Measurements from ENCODE around the gene AARS2. TPM values are rescaled to one million over a fixed set of nuclear protein-coding genes. Genes with fewer than 3 reads are reported as not detected.
"Not testable (repeated sequence)": the region's sequence is repeated elsewhere in the genome, so short reads cannot be mapped to it uniquely, and the experiment has no call there.

AARS2 gene
- total RNA-seq, 1 donor from 2014 or later: 17.5 TPM

DNA sequence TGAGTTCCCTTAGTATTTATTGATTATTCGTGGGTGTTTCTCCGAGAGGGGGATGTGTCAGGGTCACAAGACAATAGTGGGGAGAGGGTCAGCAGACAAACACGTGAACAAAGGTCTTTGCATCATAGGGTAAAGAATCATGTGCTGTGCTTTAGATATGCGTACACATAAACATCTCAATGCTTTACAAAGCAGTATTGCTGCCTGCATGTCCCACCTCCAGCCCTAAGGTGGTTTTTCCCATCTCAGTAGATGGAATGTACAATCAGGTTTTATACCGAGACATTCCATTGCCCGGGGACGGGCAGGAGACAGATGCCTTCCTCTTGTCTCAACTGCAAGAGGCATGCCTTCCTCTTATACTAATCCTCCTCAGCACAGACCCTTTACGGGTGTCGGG is 15.1 kb upstream of the AARS2 start:
- not testable (repeated sequence) for DNase-seq

DNA sequence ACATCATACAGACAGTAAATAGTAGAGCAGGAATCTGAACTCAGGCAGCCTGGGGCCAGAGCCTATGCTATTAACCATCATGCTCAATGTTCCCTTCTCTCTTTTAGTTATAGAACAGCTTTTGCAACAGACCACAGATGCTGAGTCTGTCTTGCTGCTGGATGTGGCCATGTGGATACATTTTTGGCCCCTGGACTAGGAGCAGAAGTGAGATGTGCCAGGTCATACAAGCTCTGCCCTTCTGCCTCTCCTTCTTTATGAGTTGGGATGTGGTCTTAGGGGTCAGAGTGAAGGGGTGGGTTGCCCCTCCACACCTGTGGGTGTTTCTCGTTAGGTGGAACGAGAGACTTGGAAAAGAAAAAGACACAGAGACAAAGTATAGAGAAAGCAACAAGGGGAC is 14.6 kb upstream of the AARS2 start:
- no peak for DNase-seq

DNA sequence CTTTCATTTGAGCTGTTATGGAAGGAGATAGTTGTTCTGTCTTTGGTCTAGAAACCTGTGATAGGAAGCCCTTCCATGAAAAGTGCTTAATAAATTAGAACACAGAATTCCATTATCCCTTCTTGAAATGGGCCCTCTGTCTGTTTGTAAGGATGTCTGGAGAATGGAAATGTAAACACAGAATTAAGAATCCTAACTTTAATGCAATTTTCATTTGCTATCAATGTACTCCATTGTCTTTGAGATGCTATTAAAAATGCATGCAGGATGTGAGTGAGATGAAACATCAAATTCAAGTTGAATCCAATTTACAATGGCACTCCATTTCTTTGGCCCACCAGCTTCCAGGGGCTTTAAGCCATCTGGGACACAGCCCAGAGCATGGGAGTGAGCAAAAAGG is 13.9 kb upstream of the AARS2 start:
- no peak for DNase-seq

DNA sequence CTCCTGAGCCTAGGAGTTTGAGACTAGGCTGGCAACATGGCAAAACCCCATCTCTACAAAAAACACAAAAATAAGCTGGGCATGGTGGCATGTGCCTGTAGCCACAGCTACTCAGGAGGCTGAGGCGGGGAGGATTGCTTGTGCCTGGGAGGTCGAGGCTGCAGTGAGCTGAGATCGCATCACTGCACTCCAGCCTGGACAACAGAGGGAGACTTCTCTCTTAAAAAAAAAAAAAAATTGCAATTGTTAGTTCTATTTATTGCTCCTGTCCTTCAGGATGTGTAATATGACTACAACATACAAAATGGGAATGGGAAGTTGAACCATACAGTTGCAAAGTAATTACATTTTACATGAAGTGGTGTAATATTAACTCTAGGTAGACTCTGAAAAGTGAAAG is 8.1 kb upstream of the AARS2 start:
- no peak for DNase-seq

DNA sequence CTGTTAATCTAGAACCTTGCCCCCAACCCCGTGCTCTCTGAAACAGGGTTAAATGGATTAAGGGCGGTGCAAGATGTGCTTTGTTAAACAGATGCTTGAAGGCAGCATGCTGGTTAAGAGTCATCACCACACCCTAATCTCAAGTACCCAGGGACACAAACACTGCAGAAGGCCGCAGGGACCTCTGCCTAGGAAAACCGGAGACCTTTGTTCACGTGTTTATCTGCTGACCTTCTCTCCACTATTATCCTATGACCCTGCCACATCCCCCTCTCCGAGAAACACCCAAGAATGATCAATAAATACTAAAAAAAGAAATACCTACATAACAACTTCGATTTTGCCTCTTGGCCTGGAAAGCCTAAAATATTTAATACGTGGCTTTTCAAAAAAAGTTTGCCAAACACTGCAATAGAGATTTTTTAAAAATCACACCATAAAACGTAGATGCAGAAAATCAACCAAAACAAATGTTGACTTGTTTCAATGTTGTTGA is 4.0 kb upstream of the AARS2 start:
- DNase-seq: not testable (repeated sequence)

DNA sequence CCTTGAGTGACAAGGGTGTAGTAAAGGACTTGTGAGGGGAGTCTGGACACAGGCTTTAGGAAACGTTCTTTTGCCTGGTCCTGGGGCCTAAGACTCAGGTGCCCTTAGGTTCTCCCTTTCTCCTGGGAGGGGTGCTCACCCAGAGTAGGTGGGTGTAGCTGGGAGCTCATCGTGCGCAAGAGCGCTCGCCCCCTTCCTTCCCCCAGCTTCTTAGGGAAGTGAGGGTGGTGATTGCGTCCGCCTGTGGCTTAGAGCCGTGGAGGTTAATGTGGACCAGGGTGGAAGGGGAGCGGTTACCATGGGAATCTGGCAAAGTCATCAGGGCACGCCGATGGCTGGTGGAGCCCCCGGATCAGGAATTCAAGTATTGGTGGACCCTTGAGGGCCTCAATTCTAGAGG is 3.3 kb upstream of the AARS2 start:
- no peak for DNase-seq

DNA sequence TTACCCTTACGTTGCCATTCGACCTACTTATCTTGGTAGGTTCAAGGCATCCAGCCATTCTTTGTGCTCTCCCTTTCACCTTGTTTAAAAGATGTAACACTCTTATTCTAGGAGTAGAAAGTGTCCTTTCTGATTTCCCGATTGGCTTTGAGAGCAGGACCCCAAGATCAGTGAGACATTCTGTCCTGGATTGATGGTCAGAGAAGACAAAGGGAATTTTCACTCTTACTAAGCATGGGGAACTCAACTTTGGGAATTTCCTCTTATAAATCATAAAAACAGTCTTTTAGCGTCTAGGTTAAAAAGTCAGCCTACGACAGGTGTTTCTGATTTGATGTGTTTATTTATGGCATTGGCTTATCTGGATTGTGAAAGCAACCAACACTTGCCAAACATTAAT is 2.8 kb upstream of the AARS2 start:
- no peak for DNase-seq

DNA sequence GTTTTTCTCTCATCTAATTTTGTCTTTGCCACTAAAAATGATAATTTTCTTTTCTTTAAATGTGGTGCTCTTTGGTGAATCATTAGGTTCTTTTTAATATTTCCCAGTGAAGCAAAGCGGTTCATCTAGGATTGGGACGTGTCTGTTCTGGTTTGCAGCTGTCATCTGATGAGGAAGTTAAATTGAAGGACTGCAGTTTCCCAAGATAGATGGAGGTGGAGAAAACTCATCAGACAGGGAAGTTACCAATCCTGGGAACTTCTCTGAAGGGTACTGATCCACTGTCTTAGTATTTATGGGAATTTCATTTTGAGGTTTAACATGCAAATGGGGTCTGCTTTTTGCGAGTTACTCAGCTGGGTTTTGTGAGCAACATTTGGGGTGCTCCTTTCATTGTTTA is 2.4 kb upstream of the AARS2 start:
- DNase-seq: no peak

DNA sequence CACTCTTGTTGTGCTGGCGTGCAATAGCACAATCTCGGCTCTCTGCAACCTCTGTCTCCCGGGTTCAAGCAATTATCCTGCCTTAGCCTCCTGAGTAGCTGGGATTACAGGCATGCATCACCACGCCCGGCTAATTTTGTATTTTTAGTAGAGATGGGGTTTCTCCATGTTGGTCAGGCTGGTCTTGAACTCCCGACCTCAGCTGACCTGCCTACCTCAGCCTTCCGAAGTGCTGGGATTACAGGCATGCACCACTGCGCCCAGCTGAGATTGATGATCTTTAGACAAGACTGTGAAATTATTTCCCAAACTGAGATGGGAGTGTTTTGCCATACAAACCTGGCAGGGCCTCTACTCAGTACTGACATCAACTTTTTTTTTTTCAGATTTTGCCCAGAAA is 1.5 kb upstream of the AARS2 start:
- not testable (repeated sequence) for DNase-seq

DNA sequence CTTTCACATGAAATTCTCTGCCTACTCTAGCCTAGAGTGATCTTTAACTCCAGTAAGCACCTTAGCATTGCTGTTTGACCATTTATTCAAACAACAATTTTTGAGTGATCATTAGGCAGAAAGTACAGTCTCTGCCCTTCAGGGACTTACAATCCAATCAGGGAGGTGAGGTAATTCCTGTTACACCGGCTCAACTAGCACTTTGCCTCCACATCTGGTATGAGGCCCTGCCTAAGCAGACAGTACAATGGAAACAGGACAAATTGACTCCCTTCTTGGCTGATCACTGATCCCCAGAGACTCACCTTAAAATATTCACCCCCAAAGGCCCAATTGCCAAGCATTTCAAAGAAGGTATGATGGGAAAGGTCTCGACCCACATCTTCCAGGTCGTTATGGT is 1.4 kb downstream of the AARS2 start:
- no peak for DNase-seq

DNA sequence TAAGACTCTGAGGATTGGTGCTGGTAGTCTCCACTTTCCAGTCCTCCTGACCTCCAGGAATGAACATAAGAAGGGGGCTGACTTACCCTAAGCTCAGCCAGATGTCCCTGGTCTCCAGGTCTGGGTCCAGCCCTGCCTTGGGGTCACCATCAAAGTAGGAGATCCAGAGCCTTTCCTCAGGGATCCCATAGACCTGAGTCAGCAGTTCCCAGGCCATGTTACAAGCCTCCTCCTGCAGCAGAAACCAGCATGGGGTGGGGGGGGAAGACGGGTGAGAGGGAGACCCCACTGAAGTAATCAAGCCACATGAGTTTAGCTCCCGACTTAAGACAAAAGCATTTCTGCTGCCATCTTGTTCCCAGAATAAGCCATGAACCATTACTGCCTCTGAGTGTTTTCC is 1.8 kb downstream of the AARS2 start:
- DNase-seq: no peak

DNA sequence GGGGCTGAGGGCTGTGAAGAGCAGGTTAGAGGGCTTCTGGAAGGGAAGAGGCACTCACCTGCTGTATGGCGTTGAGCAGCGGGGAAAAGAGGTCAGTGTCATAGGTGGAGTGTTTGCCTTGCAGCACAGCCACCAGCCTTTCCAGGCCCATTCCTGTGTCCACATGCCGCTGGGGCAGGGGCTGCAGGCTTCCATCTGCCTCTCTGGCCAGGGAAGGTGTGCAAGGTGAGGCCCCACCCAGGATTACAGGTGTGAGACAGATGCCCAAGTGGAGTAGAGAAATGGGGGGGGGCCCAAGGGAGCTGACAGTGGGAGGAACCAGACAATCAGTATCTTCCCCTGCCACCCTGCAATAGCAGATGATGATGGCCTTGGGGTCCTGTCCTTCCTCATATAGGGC is 2.9 kb downstream of the AARS2 start:
- DNase-seq: no peak

DNA sequence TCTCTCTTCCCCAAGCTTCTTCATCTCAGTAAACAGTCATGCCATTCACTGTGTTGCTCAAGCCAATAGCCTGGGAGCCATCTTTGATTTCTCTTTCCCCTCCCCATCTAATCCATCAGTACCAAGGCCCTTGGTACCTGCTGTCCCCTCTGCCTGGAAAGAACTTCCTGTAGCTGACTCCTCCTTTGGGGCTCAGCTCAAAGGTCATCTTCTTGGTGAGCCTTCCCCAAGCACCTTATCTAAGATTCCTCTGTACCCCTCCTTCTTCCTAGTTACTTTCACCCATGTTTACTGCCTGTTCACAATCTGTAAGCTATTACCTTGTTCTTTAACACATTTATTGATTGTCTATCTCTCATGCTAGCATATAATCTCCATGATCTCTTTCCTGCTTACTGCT is 3.5 kb downstream of the AARS2 start:
- no peak for DNase-seq

DNA sequence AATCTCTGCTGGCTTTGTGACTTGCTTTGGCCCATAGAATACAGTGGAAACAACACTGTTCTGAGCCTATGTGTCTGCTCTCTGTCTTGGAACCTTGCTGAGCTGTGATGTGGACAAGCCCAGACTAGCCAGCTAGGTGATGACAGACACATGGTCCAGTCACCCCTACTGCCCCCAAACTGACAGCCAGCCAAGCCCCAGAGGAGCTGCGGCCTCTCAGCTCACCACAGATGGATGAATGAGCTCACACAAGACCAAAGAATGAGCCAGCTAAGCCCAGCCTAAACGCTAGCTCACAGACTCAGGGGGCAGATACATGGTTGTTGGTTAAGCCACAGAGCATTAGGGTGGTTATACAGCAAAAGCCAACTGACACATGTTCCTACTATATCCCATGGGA is 4.1 kb downstream of the AARS2 start:
- no peak for DNase-seq

DNA sequence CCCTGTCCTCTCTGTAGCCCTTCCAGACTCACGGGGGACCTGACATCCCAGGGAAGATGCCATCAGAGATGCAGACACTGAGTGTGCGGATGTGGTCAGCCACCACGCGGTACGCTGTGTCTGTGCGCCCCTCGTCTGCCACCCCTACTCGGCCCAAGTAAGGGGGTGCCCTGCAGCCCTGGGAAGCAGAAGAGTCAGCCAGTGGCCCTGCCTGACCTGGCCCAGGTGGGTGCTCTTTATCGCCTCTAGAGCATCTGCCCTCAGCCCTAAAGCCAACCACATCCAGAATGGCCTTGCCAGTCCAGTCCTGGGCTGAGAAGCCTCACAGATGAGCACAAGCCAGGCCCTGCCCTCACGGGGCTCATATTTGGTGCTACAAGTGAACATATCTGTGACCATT is 5.9 kb downstream of the AARS2 start:
- DNase-seq: no peak

DNA sequence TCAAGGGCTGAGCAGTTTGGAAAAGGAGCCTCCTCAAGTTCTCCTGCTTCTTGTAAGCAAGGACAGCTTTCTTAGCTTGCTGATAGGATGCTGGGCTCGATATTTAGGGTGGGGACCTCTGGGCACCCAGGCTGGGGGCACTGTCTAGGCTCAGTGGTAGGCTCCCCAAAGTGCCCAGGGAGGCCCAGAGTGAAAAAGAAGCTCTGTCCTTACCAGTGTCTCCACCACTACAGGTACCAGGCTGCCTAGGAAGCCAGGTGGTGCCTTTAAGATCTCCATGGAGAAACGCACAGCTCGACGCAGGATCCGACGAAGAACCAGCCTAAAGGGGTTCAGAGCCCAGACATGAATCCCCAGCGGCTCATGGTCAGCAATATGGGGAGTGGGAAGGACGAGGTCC is 6.4 kb downstream of the AARS2 start:
- no peak for DNase-seq

DNA sequence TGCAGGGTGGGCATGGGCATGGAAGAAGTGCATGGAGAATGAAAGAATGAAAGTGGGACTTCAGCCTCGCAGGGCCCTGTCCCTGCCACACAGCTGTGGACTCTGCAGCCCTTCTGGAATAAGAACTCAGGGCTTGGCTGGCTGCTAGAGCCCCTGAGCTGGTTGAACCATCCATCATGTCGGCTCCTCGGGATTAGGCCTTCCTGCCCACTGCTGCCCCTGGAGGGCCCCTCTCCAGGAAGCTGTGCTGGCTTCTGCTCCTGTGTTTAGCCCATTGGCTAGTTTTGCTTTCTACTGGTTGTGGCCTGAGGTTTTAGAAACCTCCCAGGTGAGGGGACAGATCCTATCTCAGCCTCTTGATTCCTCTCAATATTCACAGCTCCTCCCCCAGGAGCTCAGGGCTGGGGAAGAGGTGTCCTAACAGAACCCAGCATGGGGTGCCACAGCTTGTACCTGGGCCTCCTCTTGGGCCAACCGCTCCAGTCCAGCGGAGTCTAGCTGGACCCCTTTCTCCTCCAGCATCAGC is 7.9 kb downstream of the AARS2 start:
- DNase-seq: no peak

DNA sequence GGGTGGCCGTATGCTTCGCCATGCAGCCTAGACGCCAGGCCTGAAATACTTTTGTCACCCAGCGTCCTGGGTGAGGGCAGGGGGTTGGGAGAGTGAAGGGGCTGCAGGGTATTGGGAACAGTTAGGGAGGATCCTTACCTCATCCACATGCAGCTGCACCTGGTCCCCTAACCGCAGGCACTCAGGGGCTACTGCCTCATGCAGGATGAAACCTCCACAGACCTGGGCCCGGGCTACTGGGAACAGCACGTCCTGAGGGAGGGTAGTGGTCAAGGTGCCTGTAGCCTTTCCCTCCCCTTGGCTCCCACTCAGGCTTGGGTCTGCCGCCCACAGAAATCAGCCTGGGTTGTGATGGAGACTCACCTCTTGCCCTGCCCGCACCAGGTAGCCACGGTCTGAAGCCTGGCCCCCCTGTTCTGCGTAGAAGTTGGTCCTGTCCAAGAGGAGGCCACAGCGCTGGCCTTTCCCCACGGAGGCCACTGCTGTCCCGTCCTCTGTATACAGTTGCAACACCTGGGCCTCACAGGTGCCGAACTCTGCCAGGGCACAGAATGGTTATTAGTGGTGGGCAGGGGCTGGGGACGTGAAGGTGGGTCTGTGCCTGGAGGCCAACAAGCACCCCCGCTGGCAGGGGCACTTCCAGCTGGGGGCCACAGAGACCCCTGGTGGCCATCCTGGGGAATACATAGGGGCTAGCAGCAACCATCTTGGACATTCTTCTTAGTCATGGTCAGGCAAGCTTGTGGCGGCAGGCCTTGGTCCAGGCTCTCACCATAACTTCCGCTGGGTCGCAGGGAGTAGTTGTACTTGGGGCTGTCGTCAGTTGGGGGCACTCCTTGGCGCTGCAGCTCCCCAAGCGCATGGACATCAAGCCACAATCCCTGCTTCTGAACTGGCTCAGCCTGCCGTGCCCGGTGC is 8.6 kb downstream of the AARS2 start:
- DNase-seq: peak; percentile 70

DNA sequence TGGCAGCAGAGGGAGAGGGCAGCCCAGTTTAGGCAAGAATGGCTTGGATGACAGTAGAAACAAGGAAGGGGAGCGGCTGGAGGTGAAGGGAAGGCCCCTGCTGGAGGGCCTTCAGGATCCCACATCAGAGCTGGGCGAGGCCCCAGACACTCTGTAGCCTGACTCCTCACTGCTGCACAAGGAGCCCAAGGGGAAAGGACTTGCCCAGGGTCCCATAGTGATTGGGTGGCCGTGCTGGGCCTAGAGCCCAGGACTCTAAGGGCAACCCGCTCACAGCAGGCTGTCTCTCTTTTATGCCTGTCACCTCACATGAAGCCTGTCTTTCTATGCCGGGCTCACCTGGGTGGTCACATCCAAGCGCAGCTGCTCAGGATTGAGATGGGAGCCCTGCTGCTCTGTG is 9.3 kb downstream of the AARS2 start:
- no peak for DNase-seq

DNA sequence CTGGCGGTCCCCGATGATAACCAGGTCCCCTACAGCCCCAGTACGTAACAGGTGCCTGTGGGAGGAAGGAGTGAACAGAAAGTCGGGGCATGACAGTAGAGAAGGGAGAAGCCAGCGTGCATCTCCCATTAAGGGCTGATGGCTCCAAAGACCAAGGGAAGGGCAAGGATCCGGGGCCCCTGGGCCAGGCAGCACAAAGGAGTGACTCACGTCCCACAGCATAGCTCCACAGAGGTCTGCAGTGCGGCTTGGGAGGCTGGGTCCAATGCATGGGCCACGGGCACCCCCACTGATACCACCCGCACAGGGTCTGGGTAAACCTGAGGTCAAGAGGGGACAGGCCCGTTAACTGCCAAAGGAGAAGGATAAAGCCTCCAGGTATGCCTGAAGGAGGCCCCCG is 10.3 kb downstream of the AARS2 start:
- DNase-seq: no peak

DNA sequence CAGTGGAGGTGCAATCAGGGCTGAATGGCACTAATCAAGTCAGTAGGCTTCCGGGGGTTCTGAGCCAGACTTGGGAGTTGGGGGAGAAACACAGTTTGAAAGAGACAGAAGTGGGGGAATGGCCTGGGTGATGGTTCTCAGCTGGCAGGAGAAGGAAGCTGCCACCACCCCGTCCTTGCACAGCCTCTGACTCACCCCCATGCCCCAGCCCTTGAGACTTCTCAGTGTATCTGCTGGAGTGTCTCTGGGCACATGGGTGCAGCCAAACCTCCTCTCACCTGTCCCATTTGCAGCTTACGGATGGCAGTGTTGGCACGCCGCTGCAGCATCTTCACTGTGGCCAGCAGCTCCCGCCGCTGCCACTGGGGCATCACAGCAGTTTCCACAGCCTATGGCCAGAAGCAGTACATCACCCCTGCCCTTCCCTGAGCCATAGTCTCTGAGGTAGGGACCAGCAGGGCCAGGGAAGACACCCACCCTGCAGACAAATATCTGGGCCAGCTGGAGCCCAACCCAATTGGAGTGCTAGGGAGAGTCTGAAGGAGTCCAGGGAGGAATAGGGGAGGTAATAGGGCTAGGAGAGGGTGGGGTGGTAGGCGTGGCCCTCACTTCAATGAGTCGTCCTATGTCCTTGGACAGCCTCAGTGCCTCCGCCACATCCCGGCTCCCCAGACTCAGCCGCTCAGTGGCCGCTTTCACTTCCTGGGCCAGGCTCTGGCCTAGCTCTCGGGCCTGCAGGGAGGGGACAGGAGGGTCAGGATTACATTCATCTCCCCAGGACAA is 11.2 kb downstream of the AARS2 start:
- no peak for DNase-seq

DNA sequence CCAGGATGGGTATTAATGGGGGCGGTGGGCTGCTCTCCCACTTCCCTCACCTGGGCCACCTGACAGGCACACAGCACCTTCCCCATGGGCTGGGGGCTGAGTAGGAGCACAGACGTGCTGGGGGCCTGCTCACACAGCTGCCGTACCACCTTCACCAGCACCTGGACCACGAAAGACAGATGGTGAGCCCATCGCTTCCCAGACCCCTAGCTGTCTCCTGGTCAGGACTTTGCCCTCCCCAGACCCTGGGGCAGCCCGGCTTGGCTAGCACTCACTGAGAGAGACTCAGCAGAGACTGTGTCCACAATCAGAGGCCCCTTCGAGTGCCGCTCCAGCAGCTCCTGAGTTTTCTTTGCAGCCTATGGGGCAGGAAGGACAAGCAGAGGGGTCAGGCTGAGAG is 12.0 kb downstream of the AARS2 start:
- DNase-seq: no peak

DNA sequence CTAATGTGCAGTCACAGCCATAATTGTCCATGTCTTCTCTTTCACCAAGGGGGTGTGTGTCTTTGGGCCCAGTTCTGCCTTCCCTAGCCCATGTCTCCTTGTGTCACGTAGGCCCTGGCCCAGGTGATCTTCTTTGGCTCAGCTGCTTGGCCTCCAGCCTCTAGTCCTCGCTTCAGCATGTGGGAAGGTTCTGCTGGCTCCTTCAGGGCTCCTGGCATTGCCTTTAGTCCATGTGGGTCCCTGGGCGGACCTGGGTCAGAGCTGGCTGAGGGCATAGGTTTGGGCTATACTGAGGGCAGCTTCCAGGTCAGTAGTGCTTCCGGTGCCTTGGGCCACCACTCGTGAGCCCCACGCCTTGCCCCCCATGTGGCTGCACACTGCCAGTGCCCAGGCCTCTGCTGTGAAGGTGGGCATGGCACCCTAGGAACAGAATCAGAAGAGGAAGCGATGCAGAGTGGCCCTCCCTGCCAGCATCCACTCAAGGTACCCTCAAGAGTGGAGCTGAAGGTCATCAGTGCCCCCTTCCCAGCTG is 12.8 kb downstream of the AARS2 start:
- DNase-seq: no peak
